CD14-positive monocyte (primary cell): ENCODE results near the gene CDH13. TPM values are rescaled to one million over a fixed set of nuclear protein-coding genes. Genes with fewer than 3 reads are reported as not detected.
A peak's percentile ranks its signal among the peaks of the same experiment; 100 is the strongest.

Source experiments
- DNase-seq, 3 donors: peaks; one replicate each; pipeline ENCODE4 v3.0.0-alpha.2; 2011 to 2022
- H2AFZ ChIP-seq: 2 replicates; pipeline ENCODE4 v1.6.0; 2012; ENCODE audit warnings: mild to moderate bottlenecking, low read depth, low read length, inconsistent platforms; ENCODE audit not compliant: insufficient read depth, poor library complexity, severe bottlenecking
- H3K27ac ChIP-seq, 2 donors: 1 replicate in 1 of 2; 2 replicates in 1 of 2; pipeline ENCODE4 v1.5.1; 2012 to 2013; ENCODE audit warnings: low read length in 2 of 2, control low read depth in 1 of 2, inconsistent platforms in 1 of 2, low read depth in 1 of 2, mild to moderate bottlenecking in 1 of 2
- H3K27me3 ChIP-seq, 2 donors: one replicate each; pipeline versions ENCODE4 v1.6.0 to v1.6.1; 2011 to 2013; ENCODE audit warnings: low read length in 2 of 2; ENCODE audit not compliant: control insufficient read depth in 2 of 2, insufficient read depth in 2 of 2
- H3K36me3 ChIP-seq, 2 donors: replicated peaks in 1 of 2; 1 replicate in 1 of 2; 2 replicates in 1 of 2; pipeline versions ENCODE4 v1.5.1 to v1.6.1; 2012 to 2013; ENCODE audit warnings: low read length in 2 of 2, control low read depth in 1 of 2, inconsistent platforms in 1 of 2, mild to moderate bottlenecking in 1 of 2; ENCODE audit not compliant: insufficient read depth in 2 of 2, control insufficient read depth in 1 of 2
- H3K4me1 ChIP-seq, 2 donors: 1 replicate in 1 of 2; 2 replicates in 1 of 2; pipeline versions ENCODE4 v1.5.1 to v1.6.1; 2012 to 2013; ENCODE audit warnings: low read length in 2 of 2, control low read depth in 1 of 2, inconsistent platforms in 1 of 2, mild to moderate bottlenecking in 1 of 2, moderate library complexity in 1 of 2; ENCODE audit not compliant: insufficient read depth in 2 of 2, control insufficient read depth in 1 of 2
- H3K4me2 ChIP-seq: replicated peaks from 2 replicates; pipeline ENCODE3; 2012; ENCODE audit warnings: low read length, moderate library complexity, mild to moderate bottlenecking; ENCODE audit not compliant: poor library complexity, severe bottlenecking; ENCODE audit errors: extremely low read depth
- H3K4me3 ChIP-seq, 3 experiments: fragments of 200-600 bp in 1 of 3; sonication (generic) in 1 of 3; replicated peaks in 1 of 3; 1 replicate in 2 of 3; 2 replicates in 1 of 3; pipeline ENCODE4 v1.5.1; 2011 to 2013; ENCODE audit warnings: low read length in 3 of 3, mild to moderate bottlenecking in 3 of 3, control low read depth in 2 of 3, low read depth in 2 of 3, inconsistent platforms in 1 of 3, moderate library complexity in 1 of 3
- H3K79me2 ChIP-seq: 2 replicates; pipeline ENCODE4 v1.6.0; 2012; ENCODE audit warnings: mild to moderate bottlenecking, control low read depth, inconsistent platforms, low read length, moderate library complexity; ENCODE audit not compliant: insufficient read depth
- H3K9ac ChIP-seq: 2 replicates; pipeline ENCODE4 v1.6.0; 2017; ENCODE audit warnings: low read length, mild to moderate bottlenecking; ENCODE audit not compliant: insufficient read depth, poor library complexity, severe bottlenecking
- H3K9me3 ChIP-seq, 2 donors: replicated peaks in 1 of 2; 1 replicate in 1 of 2; 2 replicates in 1 of 2; pipeline versions ENCODE4 v1.5.1 to v1.6.1; 2012 to 2013; ENCODE audit warnings: low read length in 2 of 2, control low read depth in 1 of 2; ENCODE audit not compliant: control insufficient read depth in 1 of 2, insufficient read depth in 1 of 2
- H4K20me1 ChIP-seq: 2 replicates; pipeline ENCODE4 v1.6.0; 2012; ENCODE audit warnings: mild to moderate bottlenecking, low read length, control low read depth, moderate library complexity; ENCODE audit not compliant: insufficient read depth
- H3K27ac Mint-ChIP-seq, 7 donors: one replicate each; pipeline ENCODE4 v1.8.0; 2020; ENCODE audit warnings: mild to moderate bottlenecking in 7 of 7, mixed read lengths in 7 of 7, moderate library complexity in 6 of 7, inconsistent platforms in 2 of 7
- H3K27me3 Mint-ChIP-seq, 3 donors: one replicate each; pipeline ENCODE4 v1.8.0; 2021 to 2022; ENCODE audit warnings: low read depth in 3 of 3, mild to moderate bottlenecking in 3 of 3, mixed read lengths in 3 of 3, moderate library complexity in 3 of 3, inconsistent platforms in 1 of 3
- H3K36me3 Mint-ChIP-seq, 2 donors: one replicate each; pipeline ENCODE4 v1.8.0; 2020; ENCODE audit warnings: mixed read lengths in 2 of 2, inconsistent platforms in 1 of 2, mild to moderate bottlenecking in 1 of 2
- H3K4me1 Mint-ChIP-seq: one replicate; pipeline ENCODE4 v1.8.0; 2020; ENCODE audit warnings: mild to moderate bottlenecking, mixed read lengths
- H3K4me3 Mint-ChIP-seq, 2 donors: one replicate each; pipeline ENCODE4 v1.8.0; 2020; ENCODE audit warnings: mild to moderate bottlenecking in 2 of 2, mixed read lengths in 2 of 2, moderate library complexity in 1 of 2
- H3K9me3 Mint-ChIP-seq, 7 donors: one replicate each; pipeline ENCODE4 v1.8.0; 2020 to 2022; ENCODE audit warnings: mixed read lengths in 7 of 7, mild to moderate bottlenecking in 6 of 7, moderate library complexity in 6 of 7, inconsistent platforms in 2 of 7
- CTCF ChIP-seq: fragments of 200-600 bp; IDR thresholded peaks from one replicate; pipeline ENCODE4 v1.8.0; 2022; ENCODE audit warnings: antibody characterized with exemption, mild to moderate bottlenecking
- WGBS: methylation state at CpG from one replicate; pipeline ENCODE4 v1.1.5; 2013; ENCODE audit warnings: missing lambda C conversion rate; ENCODE audit not compliant: insufficient coverage; 5-methylcytosine and 5-hydroxymethylcytosine counted together
- intact Hi-C, 2 donors: fragments of 100-400 bp; cut with micrococcal nuclease; formaldehyde crosslinking; loops; one replicate each; pipeline versions ENCODE4 v1.15.0 to v1.15.1; 2023
- polyA plus RNA-seq, 3 donors: library from polyadenylated mRNA; depleted of rRNA in 1 of 3; unstranded in 2 of 3; stranded (reverse) in 1 of 3; fragments of 300-500 nt in 2 of 3; fragments of >200 nt in 1 of 3; fragmentation: Illumina TruSeq in 2 of 3; gene quantifications; 1 replicate in 2 of 3; 2 replicates in 1 of 3; pipeline ENCODE4 v1.2.3, GENCODE V29; 2012 to 2021

The CDH13 gene
- polyA plus RNA-seq, 3 donors: 0.13 to 0.19 TPM; not detected in 1

- no peak overlapping the region for H3K4me2 ChIP-seq
- peaks cover 61% of the 10 kb centered on the region for H3K4me1 Mint-ChIP-seq
- no peaks in the 10 kb centered on the region for H3K36me3 ChIP-seq
- no peaks in the 10 kb centered on the region for H3K9me3 Mint-ChIP-seq
- peak overlapping the region in 1 of 2 donors; percentile 86 for H3K27ac ChIP-seq
- H3K36me3 Mint-ChIP-seq: peaks cover 0 to 2% of the 10 kb centered on the region in 2 donors
- no peak overlapping the region for H3K9ac ChIP-seq
- TF ChIP-seq CTCF: no peak
- no peak overlapping the region for H3K4me3 Mint-ChIP-seq
- no peaks in the 10 kb centered on the region for H4K20me1 ChIP-seq
- H3K27me3 ChIP-seq: no peaks in the 10 kb centered on the region
- intact Hi-C loops: no loop called here
- 94% methylated on average over 7 of the region's 8 CpGs for WGBS
- H3K4me3 ChIP-seq: no peak overlapping the region
- H3K27ac Mint-ChIP-seq: peak overlapping the region in 4 of 7 donors; percentile 25 to 87 (median 58)
- no peaks in the 10 kb centered on the region for H3K79me2 ChIP-seq
- no peaks in the 10 kb centered on the region for H3K9me3 ChIP-seq
- H3K27me3 Mint-ChIP-seq: peaks cover 0 to 3% (median 0%) of the 10 kb centered on the region in 3 donors
- peaks cover 60 to 82% of the 10 kb centered on the region in 2 donors for H3K4me1 ChIP-seq
- H2AFZ ChIP-seq: no peak overlapping the region
- DNase-seq: no peak
These were observed 1218.5 kb downstream of the CDH13 start for GRCh38 chr16:83845263-83845662.

- no peak for TF ChIP-seq CTCF
- Histone ChIP-seq H3K9ac (no peak overlapping the region), H3K9me3 (no peaks in the 10 kb centered on the region), H3K27ac (peak overlapping the region; percentile 42 to 83), H3K79me2 (no peaks in the 10 kb centered on the region), H3K36me3 (no peaks in the 10 kb centered on the region), H4K20me1 (no peaks in the 10 kb centered on the region), H3K27me3 (no peaks in the 10 kb centered on the region), H3K4me3 (peak overlapping the region in 1 of 3 experiments; percentile 18), H3K4me2 (peak overlapping the region; percentile 21), H2AFZ (no peak overlapping the region), H3K4me1 (peaks cover 47 to 68% of the 10 kb centered on the region in 2 donors)
- Mint-ChIP-seq H3K27ac (peak overlapping the region; percentile 86 to 94 (median 92)), H3K4me3 (no peak overlapping the region), H3K36me3 (peaks cover 0 to 2% of the 10 kb centered on the region in 2 donors), H3K4me1 (peaks cover 48% of the 10 kb centered on the region), H3K27me3 (peaks cover 0 to 6% (median 0%) of the 10 kb centered on the region in 3 donors), H3K9me3 (peaks cover 0 to 3% (median 0%) of the 10 kb centered on the region in 7 donors)
- intact Hi-C loops: no loop called here
- DNase-seq: peak; percentile 86 to 99 (median 90)
- WGBS: 74% methylated on average over 4 of the region's 14 CpGs
These were observed 1220.8 kb downstream of the CDH13 start for GRCh38 chr16:83847371-83848225.
